RKO (cell line): ENCODE results near the gene ACOT7.

Experiments
- DNase-seq: peaks from one replicate; pipeline ENCODE4 v3.0.0-alpha.2; 2016; ENCODE audit warnings: low spot score

ACOT7 gene

DNA sequence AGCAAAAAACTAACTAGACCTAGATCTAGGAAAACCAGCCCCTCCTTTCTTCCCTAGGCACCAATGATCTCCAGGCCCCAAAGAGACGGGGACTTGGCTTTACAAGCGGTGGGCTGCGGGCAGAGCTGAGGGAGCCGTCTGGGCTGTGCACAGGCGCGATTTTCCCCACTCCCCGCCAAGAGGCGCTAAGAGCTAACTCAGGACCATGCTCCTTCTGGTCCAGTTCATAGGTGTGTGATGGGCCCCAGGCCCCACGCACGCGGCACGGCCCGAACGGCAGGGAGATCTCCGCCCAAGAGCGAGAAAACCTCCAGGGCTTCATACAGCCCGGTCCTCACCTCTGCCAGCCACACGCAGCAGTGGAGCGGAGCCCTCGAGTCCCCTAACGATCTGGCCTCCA, 125.2 kb downstream of the ACOT7 start:
- no peak for DNase-seq

- DNase-seq = no peak
Observed at GRCh38 chr1:6267686-6268322, 125.8 kb downstream of the ACOT7 start.

DNA sequence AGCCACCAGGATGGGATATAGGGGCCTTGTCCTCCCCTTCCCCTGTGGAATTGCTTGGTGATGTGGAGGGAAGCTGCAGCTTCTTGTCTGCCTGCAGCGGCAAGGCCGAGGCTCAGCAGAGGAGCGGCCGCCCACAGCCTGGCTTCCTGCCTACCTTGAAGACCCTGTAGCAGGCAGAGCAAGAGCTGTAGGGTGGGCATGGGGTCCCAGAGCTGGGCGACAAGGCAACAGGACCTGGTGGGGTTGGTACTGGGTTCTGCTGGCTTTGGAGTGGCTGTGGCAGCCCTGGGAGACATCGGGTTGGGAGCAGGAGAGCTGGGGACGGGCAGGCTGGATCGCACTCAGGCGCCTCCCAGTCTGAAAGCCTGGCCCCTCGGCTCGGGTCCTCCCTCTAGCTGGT, 126.9 kb downstream of the ACOT7 start:
- no peak for DNase-seq

GRCh38 chr1:6265151-6265550, 128.4 kb downstream of the ACOT7 start:
- no peak for DNase-seq

- no peak for DNase-seq
Observed at GRCh38 chr1:6263716-6264115, 129.9 kb downstream of the ACOT7 start.

- no peak for DNase-seq
Observed at GRCh38 chr1:6262555-6263420, 130.8 kb downstream of the ACOT7 start.

- DNase-seq = no peak
Observed at GRCh38 chr1:6261615-6261995, 132.0 kb downstream of the ACOT7 start.

DNA sequence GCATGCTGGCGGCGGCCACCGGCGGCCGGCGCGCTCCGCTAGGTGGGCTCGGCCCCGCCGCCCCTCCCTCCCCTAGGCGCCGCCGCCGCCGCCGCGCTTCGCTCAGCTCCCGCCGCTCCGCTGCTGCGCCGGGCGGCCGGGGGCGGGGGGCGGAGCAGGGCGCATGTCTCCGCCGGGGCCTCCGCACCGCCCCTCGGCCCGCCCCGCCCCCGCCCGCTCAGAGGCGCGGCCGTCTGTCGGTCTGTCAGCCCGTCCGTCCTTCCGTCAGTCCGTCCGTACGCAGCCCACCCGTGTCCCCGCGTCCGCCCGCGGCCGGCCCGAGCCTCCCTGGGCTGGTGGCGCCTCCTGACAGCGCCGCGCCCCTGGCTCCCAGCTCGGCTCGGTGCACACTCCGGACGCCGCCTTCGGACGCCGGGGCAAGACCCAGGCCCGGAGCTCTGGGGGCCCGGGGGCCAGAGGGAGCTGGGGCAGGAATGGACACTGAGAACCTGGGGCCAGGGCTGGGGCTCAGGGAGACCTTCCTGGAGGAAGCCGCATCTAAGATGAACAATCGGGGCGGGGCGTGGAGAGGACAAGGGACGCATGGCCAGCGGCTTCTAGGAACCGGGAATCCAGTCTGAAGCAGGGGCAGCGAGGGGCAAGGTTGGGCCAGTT, 132.5 kb downstream of the ACOT7 start, which contains the start of gene GPR153:
Gene GPR153 (minus strand): TSS at position 138 of the 654 bp plus-strand sequence. CDS start 6,193 bp downstream, outside the sequence.
- DNase-seq = peak; percentile 62

- peak; percentile 42 for DNase-seq
Observed at GRCh38 chr1:6260433-6260934, 133.1 kb downstream of the ACOT7 start.

DNA sequence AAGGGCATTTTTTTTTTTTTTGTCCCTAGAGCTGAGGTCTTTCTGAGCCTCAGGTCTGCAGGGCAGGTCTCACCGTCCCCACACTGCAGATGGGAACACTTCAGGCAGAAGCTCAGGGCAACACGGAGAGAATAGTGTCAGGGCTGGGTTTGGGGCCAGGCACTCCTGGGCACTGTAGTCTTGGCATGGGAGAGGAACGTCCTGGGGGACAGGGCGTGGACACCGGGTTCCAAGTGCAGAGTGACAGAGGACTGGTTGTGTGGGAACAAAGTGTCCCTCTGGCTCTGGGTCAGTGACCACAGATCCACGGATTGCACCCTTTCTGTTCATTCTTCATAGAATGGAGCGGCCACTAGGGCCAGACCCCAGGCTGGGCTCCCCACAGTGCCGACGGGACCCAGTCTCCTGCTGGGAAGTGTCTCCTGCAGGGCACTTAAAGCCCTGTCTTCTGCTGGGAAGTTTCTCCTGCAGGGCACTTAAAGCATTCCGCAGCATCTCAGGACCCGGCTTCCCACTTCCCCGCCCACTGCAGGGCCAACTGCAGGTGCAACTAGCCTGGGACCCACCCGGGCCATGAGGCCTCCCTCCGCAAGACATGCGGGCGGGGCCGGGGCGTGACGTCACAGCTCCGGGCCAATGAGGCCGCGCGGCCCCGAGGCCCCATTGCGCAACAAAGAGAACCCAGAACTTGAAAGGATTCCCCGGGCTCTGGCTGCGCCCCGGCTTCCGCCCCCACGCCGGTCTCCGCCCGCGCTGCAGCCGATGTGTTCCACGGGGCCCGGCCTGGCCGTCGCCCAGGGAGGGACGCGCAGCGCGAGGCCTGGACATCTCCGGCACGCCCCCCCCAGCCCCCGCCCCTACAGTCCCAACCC, 133.8 kb downstream of the ACOT7 start:
- peak; percentile 84 for DNase-seq

GRCh38 chr1:6258675-6259074, 134.9 kb downstream of the ACOT7 start:
- DNase-seq = no peak

DNA sequence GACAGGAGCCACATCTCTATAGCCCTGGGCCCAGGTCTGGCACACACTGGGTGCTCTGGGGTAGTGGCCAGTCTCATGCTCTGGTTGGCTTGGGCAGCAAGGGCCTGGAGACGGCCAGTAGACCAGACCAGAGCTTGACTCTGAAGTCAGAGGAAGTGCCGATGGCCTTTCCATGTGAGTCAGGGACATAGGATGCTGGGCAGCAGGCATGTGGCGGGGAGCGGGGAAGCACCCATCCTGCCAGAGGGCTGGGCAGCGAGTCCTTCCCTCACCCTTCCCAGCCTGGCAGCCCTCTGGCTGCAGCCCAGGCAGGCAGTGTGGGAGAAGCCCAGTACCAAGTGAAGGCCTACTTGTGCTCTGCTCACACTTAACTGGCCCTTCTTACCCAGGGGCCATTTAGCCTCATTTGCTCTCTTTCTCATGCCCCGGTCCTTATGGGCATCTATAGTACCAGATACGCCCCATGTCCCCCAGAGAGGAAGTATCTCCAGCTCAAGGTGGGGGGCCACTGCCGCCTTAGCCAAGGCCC, 136.0 kb downstream of the ACOT7 start:
- no peak for DNase-seq

DNA sequence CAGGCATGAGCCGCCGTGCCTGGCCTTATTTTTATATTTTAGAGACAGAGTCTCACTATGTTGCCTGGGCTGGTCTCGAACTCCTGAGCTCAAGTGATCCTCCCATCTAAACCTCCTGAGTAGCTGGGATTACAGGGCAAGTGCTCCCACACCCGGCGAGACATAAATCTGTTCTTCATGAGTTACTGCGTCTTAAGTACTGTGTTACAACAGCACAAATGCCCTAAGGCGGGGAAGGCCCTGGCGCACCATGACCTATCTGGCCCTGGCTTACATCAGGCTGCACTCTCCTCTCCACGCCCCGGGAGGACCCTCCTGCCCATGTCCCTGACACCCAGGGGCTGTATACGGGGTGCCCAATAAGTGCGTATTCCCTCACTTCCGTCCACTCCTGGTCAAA, 136.9 kb downstream of the ACOT7 start:
- no peak for DNase-seq

DNA sequence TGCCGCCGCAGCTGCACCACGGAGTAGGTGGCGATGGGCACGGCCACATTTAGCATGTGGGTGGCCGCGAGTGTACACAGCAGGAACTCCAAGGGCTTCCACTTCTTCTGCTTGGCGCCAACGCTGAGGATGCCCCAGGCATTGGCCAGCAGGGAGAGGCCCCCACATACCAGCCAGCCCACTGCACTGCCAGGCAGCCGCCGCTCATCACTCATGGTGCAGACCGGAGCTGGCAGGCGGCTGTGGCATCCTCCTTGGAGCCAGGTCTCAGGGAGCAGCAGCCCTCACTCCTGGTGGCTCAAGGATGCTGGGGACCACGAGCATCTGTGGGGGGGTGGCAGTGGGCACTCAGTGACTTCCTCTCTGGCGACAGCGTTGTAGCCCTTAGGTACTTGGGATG, 138.9 kb downstream of the ACOT7 start:
- no peak for DNase-seq

- DNase-seq = no peak
Observed at GRCh38 chr1:6253380-6253779, 140.2 kb downstream of the ACOT7 start.

- no peak for DNase-seq
Observed at GRCh38 chr1:6252374-6252710, 141.2 kb downstream of the ACOT7 start.

- no peak for DNase-seq
Observed at GRCh38 chr1:6251681-6252373, 141.7 kb downstream of the ACOT7 start.

DNA sequence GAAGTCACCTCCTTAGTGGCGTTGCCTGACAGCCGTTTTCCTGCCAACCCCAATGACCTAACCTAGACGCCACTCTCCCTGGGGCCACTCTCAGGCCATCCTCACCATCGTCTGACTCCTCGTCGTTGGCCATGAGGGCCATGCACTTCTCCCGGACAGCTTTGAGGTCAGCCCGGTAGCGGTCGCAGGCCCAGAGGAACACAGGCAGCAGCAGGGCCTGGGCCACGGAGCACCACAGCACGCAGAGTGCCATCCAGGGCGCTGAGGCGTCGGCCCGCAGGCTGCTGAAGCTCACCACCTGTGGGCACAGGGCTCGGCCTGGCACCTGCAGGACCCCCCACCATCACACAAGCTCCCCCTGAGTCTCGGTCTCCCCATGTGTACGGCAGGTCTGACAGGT, 142.3 kb downstream of the ACOT7 start:
- no peak for DNase-seq

- no peak for DNase-seq
Observed at GRCh38 chr1:6249739-6250689, 143.6 kb downstream of the ACOT7 start.
